Parathyroid adenoma (tissue), 2 donors: Measurements from ENCODE around the gene PPP1R16B.

ENCODE experiments used
- H2AFZ ChIP-seq: fragments of 300-600 bp; sonication (generic); one replicate; pipeline ENCODE4 v1.7.0; 2017; ENCODE audit warnings: antibody characterized with exemption, mild to moderate bottlenecking
- H3K27ac ChIP-seq: fragments of 300-600 bp; sonication (generic); one replicate; pipeline ENCODE4 v1.7.0; 2017
- H3K27me3 ChIP-seq: fragments of 300-600 bp; sonication (generic); one replicate; pipeline ENCODE4 v1.7.0; 2017; ENCODE audit warnings: low read length; ENCODE audit not compliant: control insufficient read depth, insufficient read depth
- H3K36me3 ChIP-seq: fragments of 300-600 bp; sonication (generic); one replicate; pipeline ENCODE4 v1.7.0; 2017; ENCODE audit warnings: low read length; ENCODE audit not compliant: control insufficient read depth, insufficient read depth
- H3K4me1 ChIP-seq: fragments of 300-600 bp; sonication (generic); one replicate; pipeline ENCODE4 v1.7.0; 2017; ENCODE audit warnings: control low read depth
- H3K4me2 ChIP-seq: fragments of 300-600 bp; sonication (generic); one replicate; pipeline ENCODE4 v1.7.0; 2017; ENCODE audit warnings: low read length
- H3K4me3 ChIP-seq: fragments of 300-600 bp; sonication (generic); one replicate; pipeline ENCODE4 v1.7.0; 2017; ENCODE audit warnings: low read depth, low read length
- H3K79me2 ChIP-seq: fragments of 300-600 bp; sonication (generic); one replicate; pipeline ENCODE4 v1.7.0; 2017; ENCODE audit warnings: control low read depth
- H3K9ac ChIP-seq: fragments of 300-600 bp; sonication (generic); one replicate; pipeline ENCODE4 v1.7.0; 2017; ENCODE audit warnings: mild to moderate bottlenecking
- H3K9me3 ChIP-seq: fragments of 300-600 bp; sonication (generic); one replicate; pipeline ENCODE4 v1.7.0; 2017; ENCODE audit warnings: low read length; ENCODE audit not compliant: control insufficient read depth
- CTCF ChIP-seq: fragments of 300-600 bp; sonication (generic); IDR thresholded peaks from one replicate; pipeline ENCODE4 v1.7.0; 2017; ENCODE audit warnings: antibody characterized with exemption, mild to moderate bottlenecking
- donor health status: primary hyperparathyroidism.

Gene PPP1R16B

GRCh38 chr20:38863024-38863851 lies 57.7 kb downstream of the PPP1R16B start:
- Histone ChIP-seq H3K79me2 (no peaks in the 10 kb centered on the region), H3K9me3 (no peaks in the 10 kb centered on the region), H3K27ac (no peak overlapping the region), H3K27me3 (no peaks in the 10 kb centered on the region), H3K4me3 (no peak overlapping the region), H3K4me1 (peaks cover 3% of the 10 kb centered on the region), H3K36me3 (no peaks in the 10 kb centered on the region), H3K4me2 (no peak overlapping the region), H3K9ac (no peak overlapping the region), H2AFZ (no peak overlapping the region)
- TF ChIP-seq CTCF: no peak

- no peak overlapping the region for H3K27ac ChIP-seq
- H3K9me3 ChIP-seq: no peaks in the 10 kb centered on the region
- H2AFZ ChIP-seq: no peak overlapping the region
- no peaks in the 10 kb centered on the region for H3K79me2 ChIP-seq
- H3K4me1 ChIP-seq: peaks cover 3% of the 10 kb centered on the region
- H3K36me3 ChIP-seq: no peaks in the 10 kb centered on the region
- H3K9ac ChIP-seq: no peak overlapping the region
- no peak overlapping the region for H3K4me2 ChIP-seq
- TF ChIP-seq CTCF: no peak
- no peak overlapping the region for H3K4me3 ChIP-seq
- H3K27me3 ChIP-seq: no peaks in the 10 kb centered on the region
These were observed 59.2 kb downstream of the PPP1R16B start for GRCh38 chr20:38864662-38865061.

GRCh38 chr20:38866265-38867061 lies 61.0 kb downstream of the PPP1R16B start:
- H3K36me3 ChIP-seq: no peaks in the 10 kb centered on the region
- H3K27me3 ChIP-seq: no peaks in the 10 kb centered on the region
- H3K79me2 ChIP-seq: no peaks in the 10 kb centered on the region
- no peak overlapping the region for H2AFZ ChIP-seq
- no peak overlapping the region for H3K4me3 ChIP-seq
- H3K9me3 ChIP-seq: no peaks in the 10 kb centered on the region
- peaks cover 11% of the 10 kb centered on the region for H3K4me1 ChIP-seq
- H3K27ac ChIP-seq: no peak overlapping the region
- no peak for TF ChIP-seq CTCF
- no peak overlapping the region for H3K4me2 ChIP-seq
- H3K9ac ChIP-seq: no peak overlapping the region

- Histone ChIP-seq H3K4me3 (no peak overlapping the region), H3K36me3 (no peaks in the 10 kb centered on the region), H3K27me3 (no peaks in the 10 kb centered on the region), H3K4me2 (no peak overlapping the region), H3K79me2 (no peaks in the 10 kb centered on the region), H3K4me1 (peaks cover 12% of the 10 kb centered on the region), H3K9ac (no peak overlapping the region), H3K9me3 (no peaks in the 10 kb centered on the region), H2AFZ (no peak overlapping the region), H3K27ac (no peak overlapping the region)
- no peak for TF ChIP-seq CTCF
These were observed 61.5 kb downstream of the PPP1R16B start for GRCh38 chr20:38867062-38867359.
